Fibroblast of gingiva (primary cell): ENCODE results near the gene AFF3.
A peak's percentile ranks its signal among the peaks of the same experiment; 100 is the strongest.

Experiments
- DNase-seq: peaks from one replicate; pipeline ENCODE4 v3.0.0-alpha.2; 2011; ENCODE audit warnings: low read depth

Gene AFF3

GRCh38 chr2:99605036-99605435 is 537.4 kb downstream of the AFF3 start:
- peak; percentile 51 for DNase-seq

- no peak for DNase-seq
Measured at GRCh38 chr2:99602476-99602875, 539.9 kb downstream of the AFF3 start.

GRCh38 chr2:99600981-99601651 is 541.3 kb downstream of the AFF3 start:
- DNase-seq = no peak

- DNase-seq = no peak
Measured at GRCh38 chr2:99598441-99598840, 543.9 kb downstream of the AFF3 start.

GRCh38 chr2:99597616-99598015 is 544.8 kb downstream of the AFF3 start:
- DNase-seq = peak; percentile 6

GRCh38 chr2:99595373-99595772 is 547.0 kb downstream of the AFF3 start:
- DNase-seq = no peak

- DNase-seq = no peak
Measured at GRCh38 chr2:99593692-99594427, 548.5 kb downstream of the AFF3 start.

GRCh38 chr2:99576775-99577174 is 565.6 kb downstream of the AFF3 start:
- no peak for DNase-seq

- no peak for DNase-seq
Measured at GRCh38 chr2:99573634-99574251, 568.6 kb downstream of the AFF3 start.

- no peak for DNase-seq
Measured at GRCh38 chr2:99572373-99573164, 569.8 kb downstream of the AFF3 start.

GRCh38 chr2:99571954-99572353 is 570.4 kb downstream of the AFF3 start:
- no peak for DNase-seq

- DNase-seq = no peak
Measured at GRCh38 chr2:99571533-99571932, 570.9 kb downstream of the AFF3 start.

- no peak for DNase-seq
Measured at GRCh38 chr2:99571021-99571420, 571.4 kb downstream of the AFF3 start.

- no peak for DNase-seq
Measured at GRCh38 chr2:99569386-99569785, 573.0 kb downstream of the AFF3 start.

- DNase-seq = no peak
Measured at GRCh38 chr2:99565227-99565626, 577.2 kb downstream of the AFF3 start.

- DNase-seq = no peak
Measured at GRCh38 chr2:99562516-99562915, 579.9 kb downstream of the AFF3 start.

GRCh38 chr2:99561804-99562203 is 580.6 kb downstream of the AFF3 start:
- no peak for DNase-seq

- peak; percentile 48 for DNase-seq
Measured at GRCh38 chr2:99559075-99559662, 583.2 kb downstream of the AFF3 start.

GRCh38 chr2:99555404-99555803 is 587.0 kb downstream of the AFF3 start:
- no peak for DNase-seq

GRCh38 chr2:99554871-99555270 is 587.5 kb downstream of the AFF3 start:
- no peak for DNase-seq

GRCh38 chr2:99554238-99554637 is 588.2 kb downstream of the AFF3 start:
- no peak for DNase-seq

GRCh38 chr2:99552529-99552928 is 589.9 kb downstream of the AFF3 start:
- DNase-seq = no peak
